Left renal pelvis (tissue), 4 donors: ENCODE results near the gene COG1. TPM values are rescaled to one million over a fixed set of nuclear protein-coding genes. Genes with fewer than 3 reads are reported as not detected.

ENCODE experiments used
- DNase-seq, 4 donors: peaks; one replicate each; pipeline ENCODE4 v3.0.0-alpha.2; 2013; ENCODE audit warnings: low read depth in 4 of 4, low spot score in 3 of 4
- polyA plus RNA-seq, 4 donors: library from polyadenylated mRNA; unstranded; fragments of 120-200 nt; gene quantifications; one replicate each; pipeline ENCODE4 v1.2.1, GENCODE V29; 2013; ENCODE audit not compliant: insufficient read length in 4 of 4

The COG1 gene
- polyA plus RNA-seq, 4 donors = 39.7 to 70.5 (median 48.4) TPM

GRCh38 chr17:73170324-73170723 lies 22.5 kb upstream of the COG1 start:
- no peak for DNase-seq

GRCh38 chr17:73172252-73172651 lies 20.6 kb upstream of the COG1 start:
- DNase-seq = no peak

GRCh38 chr17:73174126-73174525 lies 18.7 kb upstream of the COG1 start:
- no peak for DNase-seq

GRCh38 chr17:73175962-73176565 lies 16.8 kb upstream of the COG1 start:
- DNase-seq = no peak

GRCh38 chr17:73179387-73179786 lies 13.5 kb upstream of the COG1 start:
- no peak for DNase-seq

GRCh38 chr17:73179878-73180277 lies 13.0 kb upstream of the COG1 start:
- DNase-seq = no peak

- no peak for DNase-seq
Measured at GRCh38 chr17:73182616-73183310, 10.1 kb upstream of the COG1 start.

- DNase-seq = no peak
Measured at GRCh38 chr17:73184136-73184993, 8.5 kb upstream of the COG1 start.

GRCh38 chr17:73186283-73187050 lies 6.4 kb upstream of the COG1 start:
- no peak for DNase-seq

GRCh38 chr17:73187203-73187769 lies 5.6 kb upstream of the COG1 start:
- no peak for DNase-seq

GRCh38 chr17:73188011-73188410 lies 4.8 kb upstream of the COG1 start:
- no peak for DNase-seq

GRCh38 chr17:73189417-73190099 lies 3.3 kb upstream of the COG1 start:
- no peak for DNase-seq

- DNase-seq = peak in 2 of 4 donors; percentile 49 to 56
Measured at GRCh38 chr17:73191443-73192205, 1.2 kb upstream of the COG1 start.

GRCh38 chr17:73192206-73192893 lies 505 bp upstream of the COG1 start:
- DNase-seq = peak in 2 of 4 donors; percentile 49 to 56

GRCh38 chr17:73194514-73195222 lies 1.8 kb downstream of the COG1 start:
- no peak for DNase-seq

GRCh38 chr17:73196500-73196899 lies 3.6 kb downstream of the COG1 start:
- DNase-seq = peak in 1 of 4 donors; percentile 48

- DNase-seq = no peak
Measured at GRCh38 chr17:73197161-73197560, 4.3 kb downstream of the COG1 start.
